Left ventricle myocardium inferior (tissue), 1 donor: ENCODE results near the gene CYTIP. TPM values are rescaled to one million over a fixed set of nuclear protein-coding genes. Genes with fewer than 3 reads are reported as not detected.

Source experiments
- DNase-seq: peaks from one replicate; pipeline ENCODE4 v3.0.0-alpha.2; 2020
- H3K27ac ChIP-seq: fragments of 200-600 bp; replicated peaks from 2 replicates; pipeline ENCODE4 v1.8.0; 2021
- H3K27me3 ChIP-seq: fragments of 200-600 bp; 2 replicates; pipeline ENCODE4 v1.8.0; 2021; ENCODE audit warnings: low read depth
- H3K36me3 ChIP-seq: fragments of 200-600 bp; 2 replicates; pipeline ENCODE4 v1.8.0; 2021
- H3K4me1 ChIP-seq: fragments of 200-600 bp; 2 replicates; pipeline ENCODE4 v1.8.0; 2021
- H3K4me3 ChIP-seq: fragments of 200-600 bp; 2 replicates; pipeline ENCODE4 v1.8.0; 2021; ENCODE audit warnings: mild to moderate bottlenecking, moderate library complexity
- H3K9me3 ChIP-seq: fragments of 200-600 bp; replicated peaks from 2 replicates; pipeline ENCODE4 v1.8.0; 2021
- CTCF ChIP-seq: fragments of 200-600 bp; IDR thresholded peaks from 2 replicates; pipeline ENCODE4 v1.8.0; 2021; ENCODE audit warnings: antibody characterized with exemption, mild to moderate bottlenecking, borderline replicate concordance
- intact Hi-C: fragments of 100-400 bp; cut with micrococcal nuclease; formaldehyde crosslinking; loops from one replicate; pipeline ENCODE4 v1.11.0; 2022
- total RNA-seq: library from RNA; stranded (reverse); fragmentation: NEBNext Ultra II Directional; extraction: Animal tissue kit (Norgen Biotek cat#: 25700); gene quantifications from one replicate; pipeline ENCODE4 v1.2.1, GENCODE V29; 2021
- donor health status: DM: no; HTN: yes; CAD: no; lungs with severe emphysema.

The CYTIP gene
- total RNA-seq, 1 donor from 2014 or later: 0.82 TPM

- intact Hi-C loops: no loop called here
- Histone ChIP-seq H3K9me3 (no peaks in the 10 kb centered on the region), H3K27me3 (no peaks in the 10 kb centered on the region), H3K27ac (no peak overlapping the region), H3K4me3 (no peak overlapping the region), H3K4me1 (peaks cover 20% of the 10 kb centered on the region), H3K36me3 (no peaks in the 10 kb centered on the region)
- DNase-seq: no peak
- TF ChIP-seq CTCF: no peak
Observed at GRCh38 chr2:157476953-157477709, 33.2 kb upstream of the CYTIP start.

- no peak for TF ChIP-seq CTCF
- Histone ChIP-seq H3K4me3 (no peak overlapping the region), H3K36me3 (no peaks in the 10 kb centered on the region), H3K27ac (no peak overlapping the region), H3K9me3 (no peaks in the 10 kb centered on the region), H3K27me3 (no peaks in the 10 kb centered on the region), H3K4me1 (peaks cover 16% of the 10 kb centered on the region)
- DNase-seq: no peak
- intact Hi-C loops: no loop called here
Observed at GRCh38 chr2:157475722-157476390, 32.0 kb upstream of the CYTIP start.

GRCh38 chr2:157473581-157473980, 29.7 kb upstream of the CYTIP start:
- no peak overlapping the region for H3K4me3 ChIP-seq
- no peak for DNase-seq
- no peaks in the 10 kb centered on the region for H3K4me1 ChIP-seq
- intact Hi-C loops: no loop called here
- no peak for TF ChIP-seq CTCF
- H3K9me3 ChIP-seq: no peaks in the 10 kb centered on the region
- H3K27ac ChIP-seq: no peak overlapping the region
- H3K27me3 ChIP-seq: no peaks in the 10 kb centered on the region
- no peaks in the 10 kb centered on the region for H3K36me3 ChIP-seq

- Histone ChIP-seq H3K36me3 (no peaks in the 10 kb centered on the region), H3K4me3 (no peak overlapping the region), H3K27me3 (no peaks in the 10 kb centered on the region), H3K27ac (no peak overlapping the region), H3K9me3 (no peaks in the 10 kb centered on the region), H3K4me1 (no peaks in the 10 kb centered on the region)
- TF ChIP-seq CTCF: no peak
- DNase-seq: no peak
- intact Hi-C loops: no loop called here
Observed at GRCh38 chr2:157471078-157471477, 27.2 kb upstream of the CYTIP start.

GRCh38 chr2:157470321-157470720, 26.4 kb upstream of the CYTIP start:
- intact Hi-C loops: no loop called here
- no peak for TF ChIP-seq CTCF
- no peak overlapping the region for H3K4me3 ChIP-seq
- H3K4me1 ChIP-seq: no peaks in the 10 kb centered on the region
- no peak for DNase-seq
- H3K9me3 ChIP-seq: no peaks in the 10 kb centered on the region
- no peak overlapping the region for H3K27ac ChIP-seq
- no peaks in the 10 kb centered on the region for H3K36me3 ChIP-seq
- no peaks in the 10 kb centered on the region for H3K27me3 ChIP-seq
